Stimulated activated naive CD8-positive, alpha-beta T cell treated with anti-CD3 and anti-CD28 coated beads, Interleukin-15, amount 100 ng/mL, for 72 hours (primary cell): Measurements from ENCODE around the gene RDH16.
"Not testable (repeated sequence)": the region's sequence is repeated elsewhere in the genome, so short reads cannot be mapped to it uniquely, and the experiment has no call there.

Experiments
- ATAC-seq: fragments of 150-1000 bp; cut with Tn5 transposase; 2 replicates; pipeline ENCODE4 v1.10.0; 2021; ENCODE audit warnings: mild to moderate bottlenecking, moderate library complexity
- DNase-seq, 2 donors: peaks; one replicate each; pipeline ENCODE4 v3.0.0; 2021 to 2022
- H3K27ac Mint-ChIP-seq, 2 donors: one replicate each; pipeline ENCODE4 v1.8.0; 2022; ENCODE audit warnings: mild to moderate bottlenecking in 2 of 2, mixed read lengths in 2 of 2, moderate library complexity in 2 of 2
- H3K27me3 Mint-ChIP-seq: one replicate; pipeline ENCODE4 v1.8.0; 2022; ENCODE audit warnings: mixed read lengths
- H3K4me1 Mint-ChIP-seq: one replicate; pipeline ENCODE4 v1.8.0; 2022; ENCODE audit warnings: mild to moderate bottlenecking, mixed read lengths
- H3K4me3 Mint-ChIP-seq, 2 donors: one replicate each; pipeline ENCODE4 v1.8.0; 2022; ENCODE audit warnings: mild to moderate bottlenecking in 2 of 2, mixed read lengths in 2 of 2, moderate library complexity in 1 of 2
- H3K9me3 Mint-ChIP-seq, 2 donors: one replicate each; pipeline ENCODE4 v1.8.0; 2022; ENCODE audit warnings: mixed read lengths in 2 of 2

The RDH16 gene

GRCh38 chr12:56947633-56948456 is 9.6 kb downstream of the RDH16 start:
- H3K4me1 Mint-ChIP-seq = no peaks in the 10 kb centered on the region
- H3K27ac Mint-ChIP-seq = peak overlapping the region in 1 of 2 donors; percentile 8
- no peak overlapping the region for H3K4me3 Mint-ChIP-seq
- ATAC-seq (no peak), DNase-seq (no peak)
- H3K27me3 Mint-ChIP-seq = no peaks in the 10 kb centered on the region
- peaks cover 0 to 8% of the 10 kb centered on the region in 2 donors for H3K9me3 Mint-ChIP-seq

DNA sequence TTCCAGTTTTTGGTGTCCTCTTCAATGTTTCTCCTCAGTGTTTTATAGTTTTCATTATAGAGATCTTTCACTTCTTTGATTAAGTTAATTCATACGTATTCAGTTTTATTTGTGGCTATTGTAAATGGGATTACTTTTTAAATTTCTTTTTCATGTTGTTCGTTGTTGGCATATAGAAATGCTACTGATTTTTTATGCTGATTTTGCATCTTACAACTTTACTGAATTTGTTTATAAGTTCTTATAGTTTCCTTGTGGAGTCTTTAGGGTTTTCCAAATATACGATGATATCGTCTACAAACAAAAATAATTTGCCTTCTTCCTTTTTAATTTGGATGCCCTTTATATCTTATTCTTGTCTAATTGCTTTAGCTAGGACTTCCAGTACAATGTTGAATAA is 13.5 kb downstream of the RDH16 start:
- H3K27ac Mint-ChIP-seq = no peak overlapping the region
- DNase-seq = no peak
- H3K4me3 Mint-ChIP-seq = no peak overlapping the region

GRCh38 chr12:56943374-56943773 is 14.0 kb downstream of the RDH16 start:
- not testable (repeated sequence) for H3K4me3 Mint-ChIP-seq, H3K9me3 Mint-ChIP-seq, H3K27ac Mint-ChIP-seq, DNase-seq, H3K4me1 Mint-ChIP-seq, ATAC-seq
- H3K27me3 Mint-ChIP-seq = peaks cover 10% of the 10 kb centered on the region

More for the DNA sequence above, 13.5 kb downstream of the RDH16 start:
- ATAC-seq = no peak
- Mint-ChIP-seq H3K9me3 (peaks cover 0 to 8% of the 10 kb centered on the region in 2 donors), H3K4me1 (no peaks in the 10 kb centered on the region), H3K27me3 (peaks cover 10% of the 10 kb centered on the region)

DNA sequence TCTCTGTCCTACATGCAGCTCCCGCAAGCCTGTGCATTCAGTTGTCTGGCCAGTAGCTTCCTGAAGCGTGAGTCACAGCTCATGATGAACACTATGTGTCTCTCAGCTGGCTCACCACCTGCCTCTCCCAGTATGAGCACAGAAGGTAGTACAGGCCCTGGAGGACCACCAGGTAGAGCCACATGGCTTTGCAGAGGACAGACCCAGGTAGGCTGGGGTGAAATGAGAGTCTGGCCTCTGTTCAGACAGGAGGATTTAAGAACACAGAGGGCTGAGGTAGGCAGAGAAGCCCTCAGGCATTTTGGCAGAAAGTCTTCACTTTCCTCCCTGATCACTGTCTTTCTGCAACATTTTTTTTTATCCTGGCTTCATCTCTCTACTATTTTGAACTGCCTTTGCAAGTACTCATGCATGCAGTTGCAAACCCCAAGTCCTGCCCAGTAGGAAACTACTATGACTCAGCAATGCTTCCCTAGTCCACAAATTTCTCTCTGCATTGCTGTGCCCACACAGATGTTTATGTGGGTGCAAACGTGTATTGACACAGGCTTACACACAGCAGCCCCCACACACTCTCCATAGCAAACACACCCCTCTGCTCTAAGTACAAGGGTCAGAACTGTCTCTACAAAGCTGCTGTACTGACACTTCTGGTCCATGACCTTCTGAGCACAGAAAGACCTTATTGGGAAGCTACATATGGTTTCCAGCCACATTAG is 15.9 kb downstream of the RDH16 start:
- peak; percentile 43 for ATAC-seq
- peaks cover 23% of the 10 kb centered on the region for H3K27me3 Mint-ChIP-seq
- H3K4me1 Mint-ChIP-seq = no peaks in the 10 kb centered on the region
- no peak for DNase-seq
- peaks cover 0 to 8% of the 10 kb centered on the region in 2 donors for H3K9me3 Mint-ChIP-seq
- H3K27ac Mint-ChIP-seq = no peak overlapping the region
- no peak overlapping the region for H3K4me3 Mint-ChIP-seq

- DNase-seq, H3K9me3 Mint-ChIP-seq, H3K4me1 Mint-ChIP-seq, H3K27ac Mint-ChIP-seq, H3K4me3 Mint-ChIP-seq, ATAC-seq: not testable (repeated sequence)
- H3K27me3 Mint-ChIP-seq = peaks cover 28% of the 10 kb centered on the region
These were observed 16.5 kb downstream of the RDH16 start for GRCh38 chr12:56940942-56941298.

- DNase-seq (no peak), ATAC-seq (peak; percentile 18)
- Mint-ChIP-seq H3K4me1 (peaks cover 7% of the 10 kb centered on the region), H3K27ac (no peak overlapping the region), H3K4me3 (no peak overlapping the region), H3K9me3 (no peaks in the 10 kb centered on the region), H3K27me3 (peaks cover 18% of the 10 kb centered on the region)
These were observed 21.7 kb downstream of the RDH16 start for GRCh38 chr12:56935752-56936151.

- no peaks in the 10 kb centered on the region for H3K9me3 Mint-ChIP-seq
- no peak overlapping the region for H3K27ac Mint-ChIP-seq
- no peak overlapping the region for H3K4me3 Mint-ChIP-seq
- no peak for ATAC-seq
- H3K4me1 Mint-ChIP-seq = peaks cover 8% of the 10 kb centered on the region
- peaks cover 18% of the 10 kb centered on the region for H3K27me3 Mint-ChIP-seq
- DNase-seq = no peak
These were observed 22.3 kb downstream of the RDH16 start for GRCh38 chr12:56935157-56935556.

- no peak for DNase-seq
- Mint-ChIP-seq H3K27ac (no peak within 1 kb of the TSS), H3K4me1 (peaks cover 11% of the 10 kb centered on the region)
These were observed 23.4 kb downstream of the RDH16 start, which contains the start of gene SDR9C7 for GRCh38 chr12:56933826-56934625. Gene SDR9C7 (minus strand): TSS chr12:56934408. CDS start chr12:56934261, 147 bp downstream.

DNA sequence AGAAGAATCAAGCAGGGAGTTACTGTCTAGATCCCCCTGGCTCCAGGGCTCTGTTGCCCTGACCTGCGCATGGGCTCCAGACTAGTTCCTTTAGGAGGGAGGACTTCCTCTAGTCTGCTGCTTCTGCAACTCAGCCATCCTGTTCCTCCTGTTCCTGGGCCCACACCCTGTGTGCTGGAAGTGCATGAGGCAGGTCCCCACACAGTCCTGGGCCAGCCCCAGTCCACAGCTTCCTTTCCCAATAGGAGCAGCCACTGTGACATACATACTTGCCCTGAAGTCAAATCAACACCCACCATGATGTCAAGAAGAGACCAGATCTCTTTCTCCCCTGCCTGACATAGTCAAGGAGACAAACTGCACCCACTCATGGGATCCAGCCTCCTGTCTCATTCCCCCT is 24.5 kb downstream of the RDH16 start:
- Mint-ChIP-seq H3K27ac (no peak overlapping the region), H3K27me3 (peaks cover 18% of the 10 kb centered on the region), H3K4me3 (no peak overlapping the region), H3K4me1 (peaks cover 11% of the 10 kb centered on the region), H3K9me3 (no peaks in the 10 kb centered on the region)
- ATAC-seq (no peak), DNase-seq (no peak)

More at GRCh38 chr12:56933826-56934625, 23.4 kb downstream of the RDH16 start, which contains the start of gene SDR9C7:
- no peak within 1 kb of the TSS for H3K4me3 Mint-ChIP-seq
- H3K27me3 Mint-ChIP-seq = peaks cover 18% of the 10 kb centered on the region
- no peaks in the 10 kb centered on the region for H3K9me3 Mint-ChIP-seq
- ATAC-seq = no peak

DNA sequence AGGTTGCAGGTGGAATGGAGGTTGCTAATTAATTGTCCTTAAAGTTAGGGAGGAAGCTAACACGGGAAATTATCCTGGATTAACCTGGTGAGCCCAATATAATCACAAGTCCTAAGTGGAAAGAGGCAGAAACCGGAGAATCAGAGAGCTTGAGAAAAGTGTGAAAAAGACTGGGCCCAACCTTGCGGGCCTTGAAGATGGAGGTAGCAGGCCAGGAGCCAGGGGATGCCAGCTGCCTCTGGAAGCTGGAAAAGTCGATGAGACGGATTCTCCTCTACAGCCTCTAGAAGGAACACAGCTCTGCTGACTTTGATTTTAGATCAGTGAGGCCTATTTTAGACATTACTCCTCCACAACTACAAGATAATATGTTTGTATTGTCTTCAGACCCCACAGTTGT is 25.3 kb downstream of the RDH16 start:
- DNase-seq (no peak), ATAC-seq (no peak)
- Mint-ChIP-seq H3K4me1 (peaks cover 11% of the 10 kb centered on the region), H3K27me3 (peaks cover 12% of the 10 kb centered on the region), H3K4me3 (no peak overlapping the region), H3K9me3 (no peaks in the 10 kb centered on the region), H3K27ac (no peak overlapping the region)

DNA sequence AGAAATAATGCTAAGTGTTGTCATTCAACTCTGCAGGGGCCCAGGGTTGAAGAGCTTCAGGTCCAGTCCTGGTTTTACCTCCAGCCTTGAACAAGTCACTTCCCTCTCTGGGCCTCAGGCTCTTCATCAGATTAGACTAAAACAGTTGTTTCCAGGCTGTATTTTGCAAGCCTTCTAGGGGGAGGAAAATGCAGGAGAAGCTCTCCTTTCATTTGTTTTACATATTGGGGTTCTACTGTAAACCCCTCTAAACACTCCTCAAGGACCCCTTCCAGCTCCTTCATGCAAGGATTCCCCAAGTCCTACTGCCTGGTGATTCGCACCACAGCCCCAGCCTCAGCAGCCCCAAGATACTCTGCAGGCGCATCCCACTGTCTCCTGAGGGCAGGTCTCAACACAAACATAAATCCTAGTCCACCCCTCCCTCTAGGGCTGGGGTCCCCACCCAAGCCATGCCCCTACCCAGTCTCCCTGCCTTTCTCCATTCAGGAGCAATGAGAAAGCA is 25.9 kb downstream of the RDH16 start:
- no peak overlapping the region for H3K4me3 Mint-ChIP-seq
- ATAC-seq (no peak), DNase-seq (no peak)
- H3K4me1 Mint-ChIP-seq = peaks cover 11% of the 10 kb centered on the region
- H3K9me3 Mint-ChIP-seq = no peaks in the 10 kb centered on the region
- H3K27me3 Mint-ChIP-seq = peaks cover 6% of the 10 kb centered on the region
- H3K27ac Mint-ChIP-seq = no peak overlapping the region

GRCh38 chr12:56930241-56930640 is 27.2 kb downstream of the RDH16 start:
- DNase-seq (no peak), ATAC-seq (no peak)
- Mint-ChIP-seq H3K27ac (peak overlapping the region in 1 of 2 donors; percentile 97), H3K4me1 (peaks cover 11% of the 10 kb centered on the region), H3K9me3 (no peaks in the 10 kb centered on the region), H3K27me3 (peaks cover 7% of the 10 kb centered on the region), H3K4me3 (no peak overlapping the region)

GRCh38 chr12:56929780-56930179 is 27.6 kb downstream of the RDH16 start:
- DNase-seq (no peak), ATAC-seq (no peak)
- Mint-ChIP-seq H3K4me3 (no peak overlapping the region), H3K27ac (peak overlapping the region in 1 of 2 donors; percentile 97), H3K27me3 (peaks cover 7% of the 10 kb centered on the region), H3K9me3 (no peaks in the 10 kb centered on the region), H3K4me1 (peaks cover 11% of the 10 kb centered on the region)

GRCh38 chr12:56928262-56928661 is 29.1 kb downstream of the RDH16 start:
- DNase-seq (no peak), ATAC-seq (no peak)
- Mint-ChIP-seq H3K27me3 (peaks cover 7% of the 10 kb centered on the region), H3K27ac (no peak overlapping the region), H3K9me3 (no peaks in the 10 kb centered on the region), H3K4me1 (peaks cover 11% of the 10 kb centered on the region), H3K4me3 (no peak overlapping the region)

GRCh38 chr12:56927281-56927680 is 30.1 kb downstream of the RDH16 start:
- no peak for ATAC-seq
- H3K4me1 Mint-ChIP-seq = peaks cover 11% of the 10 kb centered on the region
- no peak overlapping the region for H3K4me3 Mint-ChIP-seq
- no peak for DNase-seq
- H3K27me3 Mint-ChIP-seq = peaks cover 7% of the 10 kb centered on the region
- no peaks in the 10 kb centered on the region for H3K9me3 Mint-ChIP-seq
- no peak overlapping the region for H3K27ac Mint-ChIP-seq
